ENCODE data around the gene CTNNA2. TPM values are rescaled to one million over a fixed set of nuclear protein-coding genes. Genes with fewer than 3 reads are reported as not detected.

Gene CTNNA2
- total RNA-seq, 1 donor from 2014 or later, result not detected

- intact Hi-C loops (cut with DNase I), result no loop called here
- ATAC-seq (no peak), DNase-seq (no peak)
- Histone ChIP-seq H3K4me1 (no peaks in the 10 kb centered on the region), H3K36me3 (no peaks in the 10 kb centered on the region), H3K4me3 (no peak overlapping the region), H3K27ac (no peak overlapping the region), H3K27me3 (no peaks in the 10 kb centered on the region), H3K9me3 (no peaks in the 10 kb centered on the region)
- no peak for TF ChIP-seq CTCF (IDR thresholded peaks at IDR 0.05)
Measured at GRCh38 chr2:80548469-80548868, 1035.6 kb downstream of the CTNNA2 start.

GRCh38 chr2:80549901-80550300 is 1037.0 kb downstream of the CTNNA2 start:
- no peak overlapping the region for H3K4me3 ChIP-seq

GRCh38 chr2:80560326-80560725 is 1047.5 kb downstream of the CTNNA2 start:
- Histone ChIP-seq H3K9me3 (no peaks in the 10 kb centered on the region), H3K27ac (no peak overlapping the region), H3K36me3 (no peaks in the 10 kb centered on the region), H3K27me3 (no peaks in the 10 kb centered on the region), H3K4me1 (no peaks in the 10 kb centered on the region), H3K4me3 (no peak overlapping the region)
- intact Hi-C loops (cut with DNase I), result no loop called here
- ATAC-seq (no peak), DNase-seq (no peak)
- no peak for TF ChIP-seq CTCF (IDR thresholded peaks at IDR 0.05)

More at GRCh38 chr2:80549901-80550300, 1037.0 kb downstream of the CTNNA2 start:
- no peaks in the 10 kb centered on the region for H3K36me3 ChIP-seq
- no peaks in the 10 kb centered on the region for H3K27me3 ChIP-seq
- TF ChIP-seq CTCF (IDR thresholded peaks at IDR 0.05), result no peak
- no peaks in the 10 kb centered on the region for H3K9me3 ChIP-seq
- no peaks in the 10 kb centered on the region for H3K4me1 ChIP-seq
- DNase-seq (no peak), ATAC-seq (no peak)
- intact Hi-C loops (cut with DNase I), result no loop called here
- no peak overlapping the region for H3K27ac ChIP-seq

GRCh38 chr2:80568011-80568410 is 1055.2 kb downstream of the CTNNA2 start:
- intact Hi-C loops (cut with DNase I), result no loop called here
- no peaks in the 10 kb centered on the region for H3K9me3 ChIP-seq
- no peak for ATAC-seq

GRCh38 chr2:80573167-80573566 is 1060.3 kb downstream of the CTNNA2 start:
- Histone ChIP-seq H3K27ac (no peak overlapping the region), H3K27me3 (no peaks in the 10 kb centered on the region), H3K4me3 (no peak overlapping the region), H3K9me3 (no peaks in the 10 kb centered on the region), H3K36me3 (no peaks in the 10 kb centered on the region), H3K4me1 (no peaks in the 10 kb centered on the region)
- intact Hi-C loops (cut with DNase I), result no loop called here
- TF ChIP-seq CTCF (IDR thresholded peaks at IDR 0.05), result no peak
- ATAC-seq (no peak), DNase-seq (no peak)

More at GRCh38 chr2:80568011-80568410, 1055.2 kb downstream of the CTNNA2 start:
- no peaks in the 10 kb centered on the region for H3K36me3 ChIP-seq
- DNase-seq, result no peak
- H3K27ac ChIP-seq, result no peak overlapping the region
- H3K27me3 ChIP-seq, result no peaks in the 10 kb centered on the region
- TF ChIP-seq CTCF (IDR thresholded peaks at IDR 0.05), result no peak
- no peaks in the 10 kb centered on the region for H3K4me1 ChIP-seq
- no peak overlapping the region for H3K4me3 ChIP-seq

GRCh38 chr2:80573950-80574349 is 1061.1 kb downstream of the CTNNA2 start:
- Histone ChIP-seq H3K36me3 (no peaks in the 10 kb centered on the region), H3K27me3 (no peaks in the 10 kb centered on the region), H3K4me3 (no peak overlapping the region), H3K4me1 (no peaks in the 10 kb centered on the region), H3K9me3 (no peaks in the 10 kb centered on the region), H3K27ac (no peak overlapping the region)
- no peak for ATAC-seq
- no peak for TF ChIP-seq CTCF (IDR thresholded peaks at IDR 0.05)
- intact Hi-C loops (cut with DNase I), result no loop called here
- no peak for DNase-seq

Data from upper lobe of right lung (tissue), 1 donor.